HG03175 (cell line): ENCODE data around the gene BMAL1.

Source experiments
- ATAC-seq: cut with Tn5 transposase; IDR thresholded peaks from one replicate; pipeline ENCODE4 v1.9.1; 2021; ENCODE audit warnings: mild to moderate bottlenecking, moderate library complexity; ENCODE audit not compliant: unreplicated experiment

Gene BMAL1

DNA sequence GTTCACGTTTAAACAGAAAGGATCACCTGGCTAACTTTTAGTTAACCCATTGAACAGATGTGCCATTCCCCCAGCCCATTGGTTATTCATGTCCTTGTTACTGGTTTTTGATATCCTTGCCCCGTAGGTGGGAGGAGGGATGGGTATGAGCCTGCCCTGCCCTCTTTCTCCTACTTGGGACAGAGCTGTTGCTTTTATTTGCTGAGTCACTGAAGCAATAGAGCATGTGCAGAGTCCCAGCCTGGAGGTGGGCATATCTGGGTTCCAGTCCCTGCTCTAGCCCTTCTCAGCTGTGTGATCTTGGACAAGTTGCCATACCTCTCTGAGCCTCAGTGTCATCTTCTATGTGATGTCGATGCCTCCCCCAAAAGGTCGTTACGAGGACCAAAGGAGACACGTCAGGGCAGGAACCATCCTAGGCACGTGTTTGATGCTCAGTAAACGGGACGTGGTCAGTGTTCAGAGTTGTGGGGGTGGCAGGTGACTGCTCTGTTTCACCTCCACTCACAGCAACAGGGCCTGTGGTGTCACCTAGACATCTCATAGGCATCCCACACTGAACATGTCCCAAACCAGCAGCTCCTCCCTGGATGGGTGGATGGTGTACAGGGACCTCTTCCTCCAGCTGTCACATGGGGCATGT lies 61.0 kb downstream of the BMAL1 start:
- ATAC-seq = no peak

DNA sequence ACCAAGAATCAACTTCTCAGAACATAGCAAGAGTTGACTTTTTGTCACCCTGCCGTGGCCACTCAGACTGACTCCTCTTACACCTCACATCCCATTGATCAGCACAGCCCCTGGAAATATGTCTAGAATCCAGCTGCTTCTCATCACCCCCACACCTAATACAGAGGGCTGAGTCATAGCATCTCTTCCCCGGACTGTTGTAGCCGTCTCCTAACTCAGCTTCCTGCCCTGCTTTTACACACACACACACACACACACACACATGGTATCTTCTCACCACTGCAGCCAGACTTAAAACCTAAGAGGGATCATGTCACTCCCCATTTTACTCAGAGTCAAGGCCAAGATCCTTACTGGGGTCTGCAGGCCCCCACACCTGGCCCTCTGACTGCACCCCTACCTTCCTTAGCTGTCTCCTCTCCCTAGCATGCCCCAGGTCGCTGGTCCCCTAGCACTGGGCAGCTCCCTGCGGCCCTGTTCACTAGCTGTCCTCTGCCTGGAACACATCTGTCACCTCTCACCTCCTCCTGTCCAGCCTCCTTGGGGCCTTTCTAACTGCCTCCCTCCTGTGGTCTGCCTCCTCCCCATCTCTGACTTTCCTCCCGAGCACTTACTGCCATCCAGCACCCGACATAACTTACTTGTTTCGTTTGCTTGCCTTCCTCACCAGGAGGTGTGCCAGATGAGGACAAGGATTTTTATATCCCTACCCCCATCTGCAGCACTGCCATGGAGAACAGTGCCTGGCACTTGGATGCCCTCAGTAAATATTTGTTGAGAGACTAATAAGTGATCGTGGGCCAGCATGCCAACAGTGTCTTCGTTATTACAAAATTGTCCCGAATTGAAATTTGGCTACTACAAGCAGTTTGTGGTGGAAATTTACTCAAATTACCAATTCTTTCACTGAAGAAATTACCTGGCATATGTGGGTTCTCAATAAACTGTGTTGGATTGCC lies 61.9 kb downstream of the BMAL1 start:
- ATAC-seq = no peak

DNA sequence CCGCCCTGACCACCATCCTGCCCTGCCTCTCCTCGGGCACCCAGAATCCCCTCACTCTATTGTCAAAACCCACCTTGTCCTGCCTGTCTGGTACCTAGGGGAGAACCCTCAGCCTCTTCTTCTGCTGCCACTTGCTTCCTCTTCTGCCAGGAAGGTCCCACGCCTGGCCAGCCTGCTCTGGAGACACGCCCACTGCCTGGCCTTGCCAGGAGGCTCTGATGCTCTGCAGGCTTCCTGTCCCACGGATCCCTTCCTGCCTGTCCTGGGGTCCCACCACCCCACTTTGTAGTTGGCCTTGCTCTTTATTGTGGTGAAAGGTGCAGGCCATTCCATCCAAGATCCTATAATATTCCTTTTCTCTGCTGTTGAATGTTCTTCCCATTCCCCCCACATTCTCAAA lies 63.4 kb downstream of the BMAL1 start:
- no peak for ATAC-seq

DNA sequence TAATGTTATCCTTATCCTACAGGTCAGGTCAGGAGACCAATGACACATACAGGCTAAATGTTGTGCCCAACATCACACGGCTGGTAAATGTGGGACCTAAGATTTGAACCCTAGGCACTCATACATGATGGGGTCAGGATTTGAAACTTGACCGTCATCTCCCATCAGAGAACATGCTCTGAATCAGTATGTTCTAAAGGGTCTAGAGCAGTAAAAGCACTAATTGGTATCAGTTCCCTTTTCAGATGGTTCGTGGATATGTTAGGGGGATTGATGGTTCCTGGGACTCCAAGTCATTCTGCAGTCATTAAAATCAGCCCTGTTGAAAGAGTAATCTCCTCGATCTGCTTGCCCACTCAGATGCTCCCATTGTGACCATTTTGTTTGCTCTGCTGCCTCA lies 65.5 kb downstream of the BMAL1 start:
- peak; percentile 47 for ATAC-seq

DNA sequence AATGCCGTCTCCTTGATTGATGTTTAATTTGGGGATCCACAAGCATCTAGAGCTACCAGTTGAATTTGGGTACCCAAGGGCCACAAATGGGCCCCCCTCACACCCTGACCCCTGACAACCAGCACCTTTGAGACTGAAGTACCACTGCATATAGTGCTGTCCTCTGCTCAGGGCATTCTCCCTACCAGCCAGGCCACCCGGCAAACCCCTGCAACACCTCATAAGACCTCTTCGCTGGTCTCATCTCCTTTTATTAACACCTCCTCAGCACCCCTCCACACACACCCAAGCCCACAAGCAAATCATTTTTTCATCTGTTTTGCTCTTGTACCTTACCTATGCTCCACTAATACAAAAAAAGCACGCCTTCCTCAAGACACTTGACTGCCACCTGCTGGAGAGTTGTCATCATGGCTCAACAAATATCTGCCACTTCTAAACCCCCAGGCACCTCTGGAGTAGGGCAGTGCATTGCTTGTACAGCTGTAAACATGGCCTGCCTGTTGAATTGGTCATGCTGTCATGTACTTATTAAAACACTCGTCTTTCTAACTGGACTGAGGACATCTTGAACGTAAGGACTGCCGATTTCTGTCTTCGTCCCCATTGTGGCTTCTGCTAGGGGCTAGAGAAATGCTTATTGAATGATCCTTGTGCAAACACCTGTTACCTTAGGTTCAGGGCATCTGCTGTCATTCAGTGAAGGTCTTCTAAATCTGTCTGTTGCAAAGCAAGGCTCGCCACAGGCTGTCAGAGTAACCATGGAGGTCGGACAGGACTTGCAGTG lies 66.5 kb downstream of the BMAL1 start:
- ATAC-seq = peak; percentile 61

DNA sequence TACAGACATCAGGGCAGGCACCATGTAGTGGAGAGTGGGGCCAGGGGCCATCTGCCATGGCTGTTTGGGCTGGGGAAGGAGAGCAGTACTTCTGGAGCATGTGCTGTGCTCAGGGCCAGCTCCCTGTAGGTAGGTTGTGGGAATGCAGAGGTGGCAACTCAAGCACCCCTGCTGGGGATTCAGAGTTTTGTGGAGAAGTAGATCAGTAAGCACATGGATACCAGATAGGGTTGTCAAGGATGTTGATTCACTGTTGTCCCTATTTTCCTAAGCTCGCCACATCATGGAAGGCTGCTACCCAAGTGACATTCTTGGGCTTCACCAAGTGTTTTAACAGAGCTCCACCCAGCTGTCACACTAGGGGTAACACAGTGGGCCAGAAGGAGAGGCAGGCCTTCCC lies 67.2 kb downstream of the BMAL1 start:
- ATAC-seq = no peak

DNA sequence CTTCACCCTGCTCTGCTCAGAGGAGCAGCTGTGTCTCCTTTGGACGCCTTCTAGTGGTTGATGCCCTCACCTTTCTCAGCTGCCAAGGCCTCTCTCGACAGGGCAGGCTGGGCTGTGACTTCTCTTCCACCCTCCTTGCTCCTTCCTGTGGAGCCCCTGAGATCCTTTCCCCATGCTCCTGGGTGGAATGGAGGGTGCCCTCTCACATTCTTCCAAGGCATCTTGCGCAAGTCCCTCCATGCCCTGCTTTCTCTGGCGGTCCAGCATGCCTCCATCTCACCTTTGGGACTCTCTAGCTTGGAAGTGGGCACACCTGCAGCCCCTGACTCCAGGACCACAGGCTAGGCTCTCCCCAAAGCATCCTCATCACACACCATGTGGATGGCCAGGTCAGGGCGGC lies 68.9 kb downstream of the BMAL1 start:
- no peak for ATAC-seq

DNA sequence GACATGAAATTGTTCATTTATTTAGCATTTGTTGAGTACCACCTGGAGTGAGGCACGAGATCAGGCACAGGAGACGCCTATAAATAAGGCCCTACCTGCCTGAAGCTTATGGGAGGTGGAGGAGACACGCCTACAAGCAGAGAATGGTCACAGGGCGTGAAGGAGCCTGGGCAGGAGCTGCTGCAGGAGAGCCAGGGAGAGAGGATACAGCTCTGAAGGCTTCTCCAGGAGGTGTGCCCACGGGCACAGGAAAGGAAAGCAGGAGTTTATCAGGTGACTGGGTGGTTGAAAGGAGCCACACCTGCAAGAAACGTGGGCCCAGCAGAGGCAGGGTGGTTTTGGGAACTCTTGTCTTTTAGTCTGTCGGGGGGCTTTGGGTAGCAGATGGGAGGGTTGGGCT lies 70.3 kb downstream of the BMAL1 start:
- ATAC-seq = no peak

DNA sequence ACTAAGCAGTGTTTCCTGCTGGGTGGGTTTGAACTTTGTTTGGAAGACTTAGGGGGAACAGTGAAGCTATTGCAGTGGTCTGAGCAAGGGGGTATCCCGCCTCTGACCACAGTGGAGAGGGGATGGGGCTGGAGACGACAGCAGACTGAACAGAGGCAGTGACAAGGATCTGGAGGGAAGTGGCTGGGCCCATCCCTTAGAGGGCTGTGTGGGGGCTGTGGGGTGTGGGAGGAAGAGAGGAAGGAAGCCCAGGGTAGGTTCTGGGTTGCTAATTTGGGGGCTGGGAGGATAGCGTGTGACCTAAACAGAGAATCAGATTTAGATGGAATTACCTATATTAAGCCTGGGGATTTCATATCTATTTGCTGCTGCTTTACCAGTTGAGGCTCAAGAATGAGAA lies 70.7 kb downstream of the BMAL1 start:
- ATAC-seq = no peak

DNA sequence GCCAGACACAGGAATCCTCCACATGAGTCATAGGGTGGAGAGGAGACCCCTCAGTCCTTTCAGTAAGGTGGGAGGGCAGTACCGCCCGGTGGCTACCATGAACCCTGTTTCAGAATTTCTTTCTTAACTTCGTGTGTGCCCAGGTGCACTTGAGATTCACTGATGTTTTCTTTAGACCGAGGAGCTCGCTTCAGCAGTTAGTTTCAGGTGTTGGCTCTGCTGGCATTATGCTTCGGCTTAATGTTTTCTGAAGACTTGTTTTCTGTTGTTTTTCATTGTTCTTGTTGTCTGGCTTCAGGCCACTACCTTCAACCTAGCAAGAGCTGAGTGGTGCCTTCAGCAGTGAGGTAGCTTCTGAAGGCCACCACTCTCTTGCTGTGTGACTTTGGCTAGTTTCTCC lies 71.5 kb downstream of the BMAL1 start:
- no peak for ATAC-seq

DNA sequence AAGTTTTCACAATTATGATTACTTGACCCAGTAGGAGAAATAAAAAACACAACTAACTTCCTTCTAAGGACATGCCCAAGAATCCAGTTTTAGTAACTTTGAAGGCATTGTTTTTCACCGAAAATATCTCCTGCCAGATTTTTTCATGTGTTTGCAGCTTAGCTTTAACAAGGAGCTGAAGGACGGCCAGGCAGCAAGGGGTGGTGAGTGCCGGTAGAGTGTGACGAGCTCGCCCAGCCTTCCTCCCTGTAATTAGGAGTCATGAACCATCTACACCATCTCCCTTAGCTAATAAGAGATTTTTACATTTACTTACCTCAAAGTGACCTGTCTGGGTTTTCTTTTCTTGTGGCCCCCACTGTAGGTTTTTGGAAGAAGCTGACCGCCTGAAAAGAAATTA lies 72.0 kb downstream of the BMAL1 start:
- ATAC-seq = no peak

DNA sequence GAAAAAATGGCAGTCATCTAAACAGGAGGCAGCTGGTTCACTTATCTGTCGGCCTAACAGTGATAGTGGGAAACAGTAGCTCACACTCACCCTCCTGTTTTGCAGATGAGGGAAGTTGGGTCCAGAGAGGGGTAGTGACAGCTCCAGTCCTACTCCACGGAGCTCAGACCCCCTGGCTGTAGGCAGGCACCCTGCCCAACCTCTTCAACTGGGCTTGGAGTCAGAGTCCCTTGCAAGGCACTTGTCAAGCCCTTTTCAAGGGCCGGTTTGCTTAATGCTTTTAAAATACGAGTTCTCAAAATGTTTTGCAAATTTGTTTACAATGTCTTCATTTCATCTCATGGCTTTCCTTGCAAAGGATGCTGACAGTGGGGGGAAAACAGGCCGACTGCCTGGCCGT lies 75.1 kb downstream of the BMAL1 start:
- ATAC-seq = no peak

DNA sequence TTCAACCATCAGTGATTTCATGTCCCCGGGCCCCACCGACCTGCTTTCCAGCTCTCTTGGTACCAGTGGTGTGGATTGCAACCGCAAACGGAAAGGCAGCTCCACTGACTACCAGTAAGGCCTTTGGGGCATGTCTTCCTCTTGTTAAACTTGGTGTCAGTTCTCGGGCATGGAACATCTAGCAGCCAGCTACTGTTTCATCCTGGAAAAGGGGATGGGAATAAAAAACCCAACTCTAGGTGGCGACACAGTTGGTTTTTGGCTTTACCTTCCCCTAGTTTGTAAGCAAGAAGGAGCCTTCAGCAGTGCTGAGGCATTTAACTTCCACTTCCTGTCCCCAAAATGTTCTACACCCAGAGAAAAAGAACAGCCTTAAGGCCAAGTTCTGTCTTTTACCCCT lies 76.7 kb downstream of the BMAL1 start:
- no peak for ATAC-seq

DNA sequence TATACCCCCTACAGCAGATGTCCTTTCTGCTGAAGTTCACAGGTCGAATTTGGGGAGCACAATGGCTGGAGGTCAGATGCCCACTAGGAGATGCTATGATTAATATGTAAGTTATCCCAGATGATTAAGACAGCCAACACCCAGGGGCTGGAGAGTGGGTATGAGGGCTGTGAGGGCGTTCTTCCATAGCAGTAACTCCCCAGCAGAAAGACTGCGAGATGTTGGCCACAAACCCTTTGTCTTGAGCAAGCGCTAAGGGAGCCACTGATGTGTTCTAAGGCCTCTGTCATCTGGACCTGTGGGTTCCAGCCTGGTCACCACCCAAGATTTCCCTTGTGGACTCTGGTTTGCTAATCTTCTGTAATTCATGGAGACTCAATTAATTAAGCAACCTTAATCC lies 77.6 kb downstream of the BMAL1 start:
- ATAC-seq = no peak

DNA sequence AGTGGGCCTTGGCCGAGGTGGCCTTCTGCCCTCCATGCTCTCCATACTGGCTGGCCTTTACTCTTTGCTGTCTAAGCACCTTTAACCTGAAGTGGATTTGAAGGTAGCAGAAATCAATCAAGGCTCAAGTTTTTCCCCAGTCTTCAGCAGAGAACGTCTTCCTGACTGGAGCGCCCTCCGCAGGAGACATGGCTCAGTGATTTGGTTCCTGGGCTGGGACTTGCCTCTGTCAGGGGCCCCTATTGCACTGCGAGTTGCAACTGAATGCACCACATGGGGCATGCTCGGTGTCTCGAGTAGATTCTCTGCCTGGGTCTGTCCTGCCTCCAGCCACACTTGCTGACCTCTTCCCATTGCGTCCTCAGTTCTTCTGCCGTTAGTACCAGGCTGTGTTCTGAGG lies 79.6 kb downstream of the BMAL1 start:
- no peak for ATAC-seq

DNA sequence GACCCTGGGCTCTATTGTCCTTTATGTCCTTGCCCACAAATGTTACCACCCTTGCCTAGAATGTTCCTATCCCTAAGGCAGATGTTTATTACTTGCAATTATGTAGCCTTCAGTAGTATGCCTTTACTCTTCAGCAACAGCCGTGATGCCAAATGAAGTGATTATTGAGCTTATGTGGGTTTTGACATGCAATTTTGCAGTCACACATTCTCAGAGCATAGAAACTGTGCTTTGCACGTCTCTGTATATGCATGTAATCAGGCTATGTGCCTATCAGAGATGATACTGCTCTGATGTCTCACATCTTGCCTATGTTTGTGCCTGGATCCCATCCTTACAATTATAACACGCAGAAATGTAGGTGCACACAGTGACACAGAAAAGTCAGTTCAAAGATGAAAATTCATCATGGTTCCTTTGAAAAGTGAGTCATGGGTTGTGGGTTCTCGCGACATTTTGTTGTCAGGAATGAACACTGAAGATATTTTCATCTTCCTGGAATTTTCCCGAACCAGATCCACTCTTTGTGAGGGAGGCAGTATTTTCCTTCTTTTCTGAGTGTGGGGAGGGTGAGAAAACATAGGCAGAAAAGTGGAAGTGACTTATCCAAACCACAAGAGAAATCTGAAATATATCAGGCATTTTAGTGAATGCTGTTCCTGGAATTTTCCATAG lies 81.1 kb downstream of the BMAL1 start:
- no peak for ATAC-seq

DNA sequence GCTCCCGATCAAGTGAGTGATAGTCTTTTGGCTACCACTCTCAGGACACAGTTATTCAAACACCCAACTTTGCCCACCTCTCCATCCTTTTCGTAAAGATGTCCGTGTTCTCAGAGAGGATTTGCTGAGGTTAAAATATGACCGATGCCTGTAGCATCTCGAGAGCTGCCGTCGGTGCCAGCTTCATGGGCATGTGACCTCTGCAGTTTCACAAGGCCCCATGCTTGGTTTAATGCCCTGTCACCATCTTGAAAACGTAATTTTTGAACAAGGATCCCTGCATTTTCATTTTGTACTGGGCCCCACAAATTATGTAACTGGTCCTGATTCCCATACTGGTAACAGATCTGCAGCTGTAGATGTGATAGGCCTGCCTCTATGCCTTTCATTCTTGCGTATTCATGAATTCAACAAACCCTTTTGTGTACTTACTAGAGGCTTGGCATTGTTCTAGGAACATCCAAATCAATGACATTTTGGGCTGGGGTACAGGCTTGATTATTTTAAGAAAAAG lies 85.1 kb downstream of the BMAL1 start:
- ATAC-seq = no peak

DNA sequence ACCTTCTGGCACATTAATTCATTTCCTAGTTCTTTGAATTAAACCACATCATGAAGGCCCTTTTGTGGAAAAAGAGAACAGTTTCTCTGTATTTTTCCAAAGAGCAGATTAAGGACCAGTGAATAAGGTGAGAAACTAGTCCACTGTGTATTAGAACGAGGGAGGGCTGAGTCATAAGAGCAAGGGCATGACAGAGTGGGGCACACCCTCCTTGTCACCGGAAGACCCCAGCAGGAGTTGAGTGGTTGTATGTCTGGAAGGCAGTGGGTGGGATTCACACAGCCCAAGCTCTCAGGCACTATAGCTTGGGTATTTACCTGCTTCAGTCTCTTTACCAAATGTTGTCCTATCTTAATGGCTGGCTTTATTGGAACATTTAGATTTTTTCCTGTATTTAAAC lies 86.8 kb downstream of the BMAL1 start:
- no peak for ATAC-seq

DNA sequence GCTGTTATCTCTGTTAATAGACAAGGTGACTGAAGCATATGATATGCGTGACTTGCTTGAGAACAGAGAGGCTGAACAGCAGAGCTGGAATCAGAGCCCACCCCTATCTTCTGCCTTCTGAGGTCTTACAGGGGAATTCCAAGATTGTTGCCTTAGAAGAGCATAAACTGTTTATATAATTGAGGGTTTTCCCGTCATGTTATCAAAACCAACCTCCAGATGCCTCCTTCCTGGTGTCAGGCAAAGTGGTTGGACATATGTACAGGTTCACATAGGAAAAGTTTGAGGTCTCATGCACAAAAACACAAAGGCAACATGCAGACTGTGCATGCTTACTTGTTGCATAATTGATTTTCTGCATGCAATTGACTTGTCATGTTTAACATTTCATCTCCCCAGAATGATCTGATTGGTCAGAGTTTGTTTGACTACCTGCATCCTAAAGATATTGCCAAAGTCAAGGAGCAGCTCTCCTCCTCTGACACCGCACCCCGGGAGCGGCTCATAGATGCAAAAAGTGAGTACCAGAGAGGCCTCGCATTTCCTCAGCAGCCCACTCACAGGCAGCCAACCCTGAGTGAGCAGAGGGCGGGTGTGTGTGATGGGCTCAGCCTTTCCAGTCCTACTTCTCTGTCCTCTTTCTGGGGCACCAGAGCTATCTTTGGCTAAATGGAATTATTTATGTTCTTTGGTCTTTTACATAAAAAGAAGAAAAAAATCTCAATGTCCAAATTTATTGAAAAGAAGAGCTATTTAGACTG lies 88.9 kb downstream of the BMAL1 start:
- no peak for ATAC-seq

DNA sequence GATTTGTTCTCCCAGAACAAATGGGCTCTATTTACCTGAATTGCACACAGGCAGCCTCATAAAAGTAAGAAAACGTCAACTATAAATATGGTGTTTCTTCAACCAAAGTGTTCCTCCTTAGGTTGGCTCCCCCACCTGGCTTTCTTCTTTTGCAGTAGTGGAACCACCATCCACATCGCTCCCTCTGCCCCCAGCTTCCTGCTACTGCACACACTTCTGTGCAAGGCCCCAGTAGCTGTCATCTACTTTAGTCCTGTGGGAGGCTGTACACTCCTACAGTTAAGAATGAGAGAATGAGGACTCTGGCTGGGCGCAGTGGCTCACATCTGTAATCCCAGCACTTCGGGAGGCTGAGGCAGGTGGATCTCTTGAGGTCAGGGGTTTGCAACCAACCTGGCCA lies 89.5 kb downstream of the BMAL1 start:
- no peak for ATAC-seq
